Calu3 (cell line): ENCODE results near the gene CHRNA10. TPM values are rescaled to one million over a fixed set of nuclear protein-coding genes. Genes with fewer than 3 reads are reported as not detected.

ENCODE experiments used
- BruUV-seq: library from RNA; stranded (reverse); fragments of 400-500 nt; replicated peaks from 2 replicates; lab custom pipeline; 2021; lab: Mats Ljungman, UMichigan
- CTCF ChIA-PET: fragments of 300-600 bp; sonication (Branson Sonifier 250); formaldehyde crosslinking; loops from one replicate; lab custom pipeline; 2022; ENCODE audit warnings: antibody characterized with exemption; lab: Charles Lee
- DNase-seq: peaks from one replicate; pipeline ENCODE4 v3.0.0; 2022
- H3K27ac Mint-ChIP-seq: one replicate; pipeline ENCODE4 v1.8.0; 2022; ENCODE audit warnings: mixed read lengths; ENCODE audit not compliant: unreplicated experiment
- H3K27me3 Mint-ChIP-seq: one replicate; pipeline ENCODE4 v1.8.0; 2022; ENCODE audit warnings: mixed read lengths; ENCODE audit not compliant: unreplicated experiment
- H3K36me3 Mint-ChIP-seq: one replicate; pipeline ENCODE4 v1.8.0; 2022; ENCODE audit warnings: mild to moderate bottlenecking, moderate library complexity, mixed read lengths; ENCODE audit not compliant: insufficient read depth, unreplicated experiment
- H3K4me1 Mint-ChIP-seq: one replicate; pipeline ENCODE4 v1.8.0; 2022; ENCODE audit warnings: mild to moderate bottlenecking, low read depth, mixed read lengths; ENCODE audit not compliant: unreplicated experiment
- H3K4me3 Mint-ChIP-seq: one replicate; pipeline ENCODE4 v1.8.0; 2022; ENCODE audit warnings: mild to moderate bottlenecking, low read depth, moderate library complexity, mixed read lengths; ENCODE audit not compliant: unreplicated experiment
- H3K9me3 Mint-ChIP-seq: one replicate; pipeline ENCODE4 v1.8.0; 2022; ENCODE audit warnings: low read depth, mixed read lengths; ENCODE audit not compliant: unreplicated experiment
- intact Hi-C: fragments of 100-400 bp; cut with micrococcal nuclease; formaldehyde crosslinking; loops from one replicate; pipeline ENCODE4 v1.10.0; 2022; ENCODE audit not compliant: unreplicated experiment
- total RNA-seq: library from RNA; stranded (reverse); gene quantifications from 2 replicates; pipeline ENCODE4 v1.2.3, GENCODE V29; 2022
- TF ChIP-seq, protein P1 (sequence below): fragments of 200-600 bp; IDR thresholded peaks from one replicate; pipeline ENCODE4 v1.8.0; 2022; ENCODE audit warnings: antibody characterized with exemption; ENCODE audit not compliant: unreplicated experiment

Gene CHRNA10
- total RNA-seq, 1 experiment from 2014 or later: 6.9 TPM

DNA sequence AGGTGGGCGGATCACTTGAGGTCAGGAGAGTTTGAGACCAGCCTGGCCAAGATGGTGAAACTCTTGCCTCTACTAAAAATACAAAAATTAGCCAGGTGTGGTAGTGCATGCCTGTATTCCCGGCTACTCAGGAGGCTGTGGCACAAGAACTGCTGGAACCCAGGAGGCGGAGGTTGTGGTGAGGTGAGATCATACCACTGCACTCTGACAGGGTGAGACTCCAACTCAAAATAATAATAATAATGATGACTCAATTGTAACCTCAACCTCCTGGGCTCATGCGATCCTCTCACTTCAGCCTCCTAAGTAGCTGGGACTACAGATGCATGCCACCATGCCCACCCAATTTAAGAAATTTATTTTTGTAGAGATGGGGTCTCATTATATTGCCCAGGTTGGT is 15.6 kb upstream of the CHRNA10 start:
- H3K27ac Mint-ChIP-seq: no peak overlapping the region
- no peak for DNase-seq
- intact Hi-C loops: no loop called here
- H3K27me3 Mint-ChIP-seq: no peaks in the 10 kb centered on the region
- no TSS peak for BruUV-seq
- TF ChIP-seq, protein P1, sequence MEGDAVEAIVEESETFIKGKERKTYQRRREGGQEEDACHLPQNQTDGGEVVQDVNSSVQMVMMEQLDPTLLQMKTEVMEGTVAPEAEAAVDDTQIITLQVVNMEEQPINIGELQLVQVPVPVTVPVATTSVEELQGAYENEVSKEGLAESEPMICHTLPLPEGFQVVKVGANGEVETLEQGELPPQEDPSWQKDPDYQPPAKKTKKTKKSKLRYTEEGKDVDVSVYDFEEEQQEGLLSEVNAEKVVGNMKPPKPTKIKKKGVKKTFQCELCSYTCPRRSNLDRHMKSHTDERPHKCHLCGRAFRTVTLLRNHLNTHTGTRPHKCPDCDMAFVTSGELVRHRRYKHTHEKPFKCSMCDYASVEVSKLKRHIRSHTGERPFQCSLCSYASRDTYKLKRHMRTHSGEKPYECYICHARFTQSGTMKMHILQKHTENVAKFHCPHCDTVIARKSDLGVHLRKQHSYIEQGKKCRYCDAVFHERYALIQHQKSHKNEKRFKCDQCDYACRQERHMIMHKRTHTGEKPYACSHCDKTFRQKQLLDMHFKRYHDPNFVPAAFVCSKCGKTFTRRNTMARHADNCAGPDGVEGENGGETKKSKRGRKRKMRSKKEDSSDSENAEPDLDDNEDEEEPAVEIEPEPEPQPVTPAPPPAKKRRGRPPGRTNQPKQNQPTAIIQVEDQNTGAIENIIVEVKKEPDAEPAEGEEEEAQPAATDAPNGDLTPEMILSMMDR: no peak
- no peaks in the 10 kb centered on the region for H3K4me1 Mint-ChIP-seq
- CTCF ChIA-PET: no interaction called here
- peaks cover 60% of the 10 kb centered on the region for H3K36me3 Mint-ChIP-seq
- no peak overlapping the region for H3K4me3 Mint-ChIP-seq
- H3K9me3 Mint-ChIP-seq: no peaks in the 10 kb centered on the region

DNA sequence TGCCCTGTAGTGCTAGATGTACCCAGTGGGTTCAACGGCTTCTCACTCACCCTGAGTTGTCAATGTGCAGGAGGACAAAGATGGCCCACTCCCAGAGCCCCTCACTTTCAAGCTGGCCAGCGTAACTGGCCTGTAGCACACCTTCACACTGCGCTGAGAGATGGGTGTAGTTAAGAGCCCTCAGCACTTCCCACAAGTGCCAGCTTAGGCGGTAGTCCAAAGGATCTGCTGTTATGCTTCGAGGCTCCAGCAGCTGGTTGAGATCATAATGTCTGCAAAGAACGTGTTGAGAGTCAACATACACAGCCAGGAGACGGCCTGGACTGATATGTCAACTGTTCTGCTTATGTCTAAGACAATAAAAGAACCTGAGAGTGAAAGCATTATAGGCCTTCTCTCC is 14.7 kb upstream of the CHRNA10 start:
- TF ChIP-seq, protein P1: no peak
- Mint-ChIP-seq H3K4me3 (no peak overlapping the region), H3K4me1 (no peaks in the 10 kb centered on the region), H3K36me3 (peaks cover 60% of the 10 kb centered on the region), H3K27ac (no peak overlapping the region), H3K27me3 (no peaks in the 10 kb centered on the region), H3K9me3 (no peaks in the 10 kb centered on the region)
- intact Hi-C loops: no loop called here
- no peak for DNase-seq
- BruUV-seq: no TSS peak
- CTCF ChIA-PET: no interaction called here

GRCh38 chr11:3684819-3685172 is 13.6 kb upstream of the CHRNA10 start:
- BruUV-seq: no TSS peak
- DNase-seq: no peak
- no peaks in the 10 kb centered on the region for H3K27me3 Mint-ChIP-seq
- no peaks in the 10 kb centered on the region for H3K4me1 Mint-ChIP-seq
- intact Hi-C loops: no loop called here
- H3K4me3 Mint-ChIP-seq: no peak overlapping the region
- CTCF ChIA-PET: interaction anchor here (0.7 kb wide), 1 partner anchor 1243 kb away, joined by 4 read pairs; no protein-coding TSS in a partner anchor
- no peaks in the 10 kb centered on the region for H3K9me3 Mint-ChIP-seq
- H3K27ac Mint-ChIP-seq: no peak overlapping the region
- peaks cover 65% of the 10 kb centered on the region for H3K36me3 Mint-ChIP-seq
- TF ChIP-seq, protein P1: no peak

- CTCF ChIA-PET: interaction anchor here (0.7 kb wide), 1 partner anchor 1243 kb away, joined by 4 read pairs; no protein-coding TSS in a partner anchor
- Mint-ChIP-seq H3K27ac (no peak overlapping the region), H3K36me3 (peaks cover 70% of the 10 kb centered on the region), H3K27me3 (no peaks in the 10 kb centered on the region), H3K4me3 (no peak overlapping the region), H3K9me3 (no peaks in the 10 kb centered on the region), H3K4me1 (no peaks in the 10 kb centered on the region)
- BruUV-seq: no TSS peak
- intact Hi-C loops: no loop called here
- TF ChIP-seq, protein P1: no peak
- DNase-seq: no peak
These were observed 13.1 kb upstream of the CHRNA10 start for GRCh38 chr11:3684129-3684818.
